ENCODE data around the gene FLYWCH2. TPM values are rescaled to one million over a fixed set of nuclear protein-coding genes. Genes with fewer than 3 reads are reported as not detected.

FLYWCH2 gene
- total and polyA plus RNA-seq, 2 of the 13 experiments (the other 11 are each of a cell fraction or from before 2014, with no cell fraction given) = 16.9 to 19.8 TPM

GRCh38 chr16:2905241-2905987, 22.4 kb downstream of the FLYWCH2 start (continued):
- TF ChIP-seq NFE2L2 (IDR thresholded peaks at IDR 0.05; ENCODE audit: low read length) (no peak), ATAD3A (CRISPR knock-in tag; IDR thresholded peaks at IDR 0.05) (no peak), ZNF768 (CRISPR knock-in tag; IDR thresholded peaks at IDR 0.05) (peak; percentile 73; the same call in 1 of the 2 replicates), ATM (IDR thresholded peaks at IDR 0.05; ENCODE audit: borderline replicate concordance) (no peak), ZFX (CRISPR knock-in tag; IDR thresholded peaks at IDR 0.05; ENCODE audit: low read depth) (peak; percentile 66), U2AF2 (IDR thresholded peaks at IDR 0.05; ENCODE audit: low read depth, low read length) (no peak), ATF3 (CRISPR knock-in tag; IDR thresholded peaks at IDR 0.05) (peak; percentile 48), THRA (CRISPR knock-in tag; IDR thresholded peaks at IDR 0.05; ENCODE audit: borderline replicate concordance) (0 out of 2 replicates have a peak, but pooled peaks have one; percentile 37), AHDC1 (CRISPR knock-in tag; IDR thresholded peaks at IDR 0.05; ENCODE audit: borderline replicate concordance) (0 out of 2 replicates have a peak, but pooled peaks have one; percentile 24), GTF3A (CRISPR knock-in tag; conservative IDR thresholded peaks at IDR 0.05) (no peak), HNRNPK (IDR thresholded peaks at IDR 0.05; ENCODE audit: low read depth, low read length, poor library complexity, severe bottlenecking) (peak; percentile 61), ZNF484 (CRISPR knock-in tag; IDR thresholded peaks at IDR 0.05; ENCODE audit: borderline replicate concordance, low read depth) (no peak; the same call in 1 of the 2 replicates), ZBTB34 (CRISPR knock-in tag; IDR thresholded peaks at IDR 0.05) (no peak), HMG20A (CRISPR knock-in tag; IDR thresholded peaks at IDR 0.05; ENCODE audit: borderline replicate concordance) (no peak), CHD4 (IDR thresholded peaks at IDR 0.05; ENCODE audit: borderline replicate concordance, low read length) (no peak), ZNF674 (CRISPR knock-in tag; IDR thresholded peaks at IDR 0.05; ENCODE audit: low read depth) (0 out of 2 replicates have a peak, but pooled peaks have one; percentile 50), PHB2 (IDR thresholded peaks at IDR 0.05; ENCODE audit: partially characterized antibody) (no peak), KLF12 (CRISPR knock-in tag; IDR thresholded peaks at IDR 0.05; ENCODE audit: borderline replicate concordance) (peak; percentile 72; the same call in 1 of the 2 replicates), ZNF737 (CRISPR knock-in tag; IDR thresholded peaks at IDR 0.05; ENCODE audit: borderline replicate concordance) (no peak), KAT2B (IDR thresholded peaks at IDR 0.05; ENCODE audit: borderline replicate concordance, low read depth, low read length) (no peak), ETV6 (CRISPR knock-in tag; conservative IDR thresholded peaks at IDR 0.05) (peak; percentile 75; the same call in 1 of the 2 replicates)

Data from HepG2 (cell line).